ENCODE data around the gene ATXN3L. TPM values are rescaled to one million over a fixed set of nuclear protein-coding genes. Genes with fewer than 3 reads are reported as not detected.
"Not testable (repeated sequence)": the region's sequence is repeated elsewhere in the genome, so short reads cannot be mapped to it uniquely, and the experiment has no call there.

Gene ATXN3L
- total RNA-seq, 2 donors from 2014 or later = not detected

DNA sequence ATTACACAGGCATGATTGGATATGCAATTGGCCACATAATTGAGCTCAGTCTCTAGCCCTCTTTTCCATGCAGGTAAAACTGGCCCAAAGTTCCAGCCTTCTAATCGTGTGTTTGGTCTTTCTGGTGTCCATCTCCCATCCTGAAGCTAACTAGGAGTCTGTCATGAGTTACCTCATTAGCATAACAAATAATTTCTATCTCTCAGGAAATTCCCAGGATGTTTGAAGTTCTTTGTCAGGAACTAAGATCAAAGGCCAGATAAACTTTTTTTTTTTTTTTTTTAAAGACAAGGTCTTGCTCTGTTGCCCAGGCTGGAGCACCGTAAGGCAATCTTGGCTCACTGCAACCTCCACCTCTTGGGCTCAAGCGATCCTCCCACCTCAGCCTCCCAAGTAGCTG is 15.8 kb downstream of the ATXN3L start:
- DNase-seq = no peak
- no peak overlapping the region for H3K27ac ChIP-seq (ENCODE audit: low read depth, low read length)
- TF ChIP-seq, protein P1, sequence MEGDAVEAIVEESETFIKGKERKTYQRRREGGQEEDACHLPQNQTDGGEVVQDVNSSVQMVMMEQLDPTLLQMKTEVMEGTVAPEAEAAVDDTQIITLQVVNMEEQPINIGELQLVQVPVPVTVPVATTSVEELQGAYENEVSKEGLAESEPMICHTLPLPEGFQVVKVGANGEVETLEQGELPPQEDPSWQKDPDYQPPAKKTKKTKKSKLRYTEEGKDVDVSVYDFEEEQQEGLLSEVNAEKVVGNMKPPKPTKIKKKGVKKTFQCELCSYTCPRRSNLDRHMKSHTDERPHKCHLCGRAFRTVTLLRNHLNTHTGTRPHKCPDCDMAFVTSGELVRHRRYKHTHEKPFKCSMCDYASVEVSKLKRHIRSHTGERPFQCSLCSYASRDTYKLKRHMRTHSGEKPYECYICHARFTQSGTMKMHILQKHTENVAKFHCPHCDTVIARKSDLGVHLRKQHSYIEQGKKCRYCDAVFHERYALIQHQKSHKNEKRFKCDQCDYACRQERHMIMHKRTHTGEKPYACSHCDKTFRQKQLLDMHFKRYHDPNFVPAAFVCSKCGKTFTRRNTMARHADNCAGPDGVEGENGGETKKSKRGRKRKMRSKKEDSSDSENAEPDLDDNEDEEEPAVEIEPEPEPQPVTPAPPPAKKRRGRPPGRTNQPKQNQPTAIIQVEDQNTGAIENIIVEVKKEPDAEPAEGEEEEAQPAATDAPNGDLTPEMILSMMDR (conservative IDR thresholded peaks at IDR 0.05) = no peak
- no peaks in the 10 kb centered on the region for H3K27me3 ChIP-seq (ENCODE audit: control insufficient read depth, insufficient read depth, low read length, poor library complexity, severe bottlenecking)
- H3K36me3 Mint-ChIP-seq (ENCODE audit: low read depth) = no peaks in the 10 kb centered on the region
- no peaks in the 10 kb centered on the region for H3K36me3 ChIP-seq (ENCODE audit: control insufficient read depth, insufficient read depth, low read length)
- 50 to 93% methylated on average over 1 to 3 of the region's 3 CpGs for WGBS, 2 experiments (ENCODE audit: insufficient coverage in 1 of 2, insufficient read length in 1 of 2)
- H3K27ac Mint-ChIP-seq = no peak overlapping the region
- H3K9me3 Mint-ChIP-seq = peaks cover 40% of the 10 kb centered on the region
- H3K4me3 ChIP-seq (ENCODE audit: low read length) = no peak overlapping the region
- no peaks in the 10 kb centered on the region for H3K9me3 ChIP-seq (ENCODE audit: control insufficient read depth, low read length)
- no peak overlapping the region for H3K4me3 Mint-ChIP-seq
- no peaks in the 10 kb centered on the region for H3K27me3 Mint-ChIP-seq (ENCODE audit: insufficient read depth)
- H3K9ac ChIP-seq (ENCODE audit: extremely low read depth, low read length, poor library complexity, severe bottlenecking) = no peak overlapping the region
- no peaks in the 10 kb centered on the region for H3K4me1 ChIP-seq (ENCODE audit: control insufficient read depth, insufficient read depth, low read length)
- peaks cover 11% of the 10 kb centered on the region for H3K4me1 Mint-ChIP-seq

DNA sequence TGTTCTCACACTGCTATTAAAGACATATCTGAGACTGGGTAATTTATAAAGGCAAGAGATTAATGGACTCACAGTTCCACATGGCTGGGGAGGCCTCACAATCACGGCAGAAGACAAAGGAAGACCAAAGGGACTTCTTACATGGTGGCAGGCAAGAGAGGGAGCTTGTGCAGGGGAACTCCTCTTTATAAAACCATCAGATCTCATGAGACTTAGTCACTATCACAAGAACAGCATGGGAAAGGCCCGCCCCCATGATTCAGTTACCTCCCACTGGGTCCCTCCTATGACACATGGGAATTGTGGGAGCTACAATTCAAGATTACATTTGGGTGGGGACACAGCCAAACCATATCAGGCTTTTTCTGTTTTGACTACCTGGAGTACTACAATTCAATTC is 16.6 kb downstream of the ATXN3L start:
- H3K9ac ChIP-seq (ENCODE audit: extremely low read depth, low read length, poor library complexity, severe bottlenecking); DNase-seq; H3K4me1 ChIP-seq (ENCODE audit: control insufficient read depth, insufficient read depth, low read length); H3K9me3 ChIP-seq (ENCODE audit: control insufficient read depth, low read length); H3K36me3 ChIP-seq (ENCODE audit: control insufficient read depth, insufficient read depth, low read length); H3K27ac Mint-ChIP-seq; H3K4me3 Mint-ChIP-seq; H3K36me3 Mint-ChIP-seq (ENCODE audit: low read depth); H3K4me3 ChIP-seq (ENCODE audit: low read length); H3K27me3 Mint-ChIP-seq (ENCODE audit: insufficient read depth); H3K27me3 ChIP-seq (ENCODE audit: control insufficient read depth, insufficient read depth, low read length, poor library complexity, severe bottlenecking); H3K27ac ChIP-seq (ENCODE audit: low read depth, low read length): not testable (repeated sequence)
- Mint-ChIP-seq H3K9me3 (peaks cover 40% of the 10 kb centered on the region), H3K4me1 (peaks cover 11% of the 10 kb centered on the region)
- 89% methylated on average over 2 of the region's 2 CpGs; no CpG with 5 or more reads in 1 of the 2 experiments for WGBS, 2 experiments (ENCODE audit: insufficient coverage in 1 of 2, insufficient read length in 1 of 2)

DNA sequence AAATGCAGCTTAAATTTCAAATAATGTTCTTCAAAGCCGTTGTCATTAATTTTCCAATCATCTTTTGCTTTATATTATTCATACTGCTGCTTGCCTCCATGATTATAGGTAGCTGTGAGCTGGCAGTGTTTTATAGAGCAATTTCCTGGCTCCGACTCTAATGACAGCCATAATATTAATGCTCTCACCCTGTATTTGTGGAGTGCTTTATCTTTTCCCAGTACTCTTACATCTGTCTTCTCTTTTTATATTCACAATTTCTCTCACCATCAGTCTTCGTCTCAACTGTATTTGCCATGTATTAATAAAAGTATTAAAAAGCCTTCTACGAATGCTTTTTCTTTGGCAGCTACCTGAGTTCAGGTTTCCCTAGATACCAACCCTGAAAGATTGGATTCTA is 21.0 kb downstream of the ATXN3L start:
- Histone ChIP-seq H3K27ac (ENCODE audit: low read depth, low read length) (no peak overlapping the region), H3K27me3 (ENCODE audit: control insufficient read depth, insufficient read depth, low read length, poor library complexity, severe bottlenecking) (no peaks in the 10 kb centered on the region), H3K9ac (ENCODE audit: extremely low read depth, low read length, poor library complexity, severe bottlenecking) (no peak overlapping the region), H3K9me3 (ENCODE audit: control insufficient read depth, low read length) (no peaks in the 10 kb centered on the region), H3K4me1 (ENCODE audit: control insufficient read depth, insufficient read depth, low read length) (no peaks in the 10 kb centered on the region), H3K4me3 (ENCODE audit: low read length) (no peak overlapping the region), H3K36me3 (ENCODE audit: control insufficient read depth, insufficient read depth, low read length) (no peaks in the 10 kb centered on the region)
- H3K9me3 Mint-ChIP-seq = peaks cover 33% of the 10 kb centered on the region
- H3K4me1 Mint-ChIP-seq = no peaks in the 10 kb centered on the region
- WGBS, 2 experiments (ENCODE audit: insufficient coverage in 1 of 2, insufficient read length in 1 of 2) = 87% methylated on average over 3 of the region's 4 CpGs; no CpG with 5 or more reads in 1 of the 2 experiments
- no peak overlapping the region for H3K4me3 Mint-ChIP-seq
- H3K36me3 Mint-ChIP-seq (ENCODE audit: low read depth) = no peaks in the 10 kb centered on the region
- H3K27me3 Mint-ChIP-seq (ENCODE audit: insufficient read depth) = no peaks in the 10 kb centered on the region
- H3K27ac Mint-ChIP-seq = no peak overlapping the region
- no peak for DNase-seq
- TF ChIP-seq, protein P1 (conservative IDR thresholded peaks at IDR 0.05) = no peak

DNA sequence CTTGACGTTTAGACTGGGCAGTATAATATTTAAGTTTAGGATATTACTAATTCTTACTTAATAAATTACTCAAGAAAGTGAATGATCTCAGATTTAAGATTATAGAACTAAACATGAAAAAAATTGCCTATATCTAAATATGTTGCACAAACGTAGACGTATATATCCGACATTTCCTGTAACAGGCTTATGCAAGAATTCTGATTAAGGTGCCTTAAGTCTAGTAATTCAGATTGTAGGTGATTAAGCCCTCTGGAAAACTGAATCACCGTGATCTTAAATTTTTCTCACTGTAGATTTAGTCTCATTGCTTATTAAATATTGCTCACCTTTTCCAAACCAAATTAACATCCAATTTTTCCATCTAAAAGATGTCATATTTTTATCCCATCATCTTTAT is 24.0 kb downstream of the ATXN3L start:
- Mint-ChIP-seq H3K27ac (no peak overlapping the region), H3K27me3 (ENCODE audit: insufficient read depth) (no peaks in the 10 kb centered on the region), H3K4me1 (no peaks in the 10 kb centered on the region), H3K4me3 (no peak overlapping the region), H3K9me3 (peaks cover 35% of the 10 kb centered on the region), H3K36me3 (ENCODE audit: low read depth) (no peaks in the 10 kb centered on the region)
- 85 to 100% methylated on average over 1 to 4 of the region's 5 CpGs for WGBS, 2 experiments (ENCODE audit: insufficient coverage in 1 of 2, insufficient read length in 1 of 2)
- H3K27me3 ChIP-seq (ENCODE audit: control insufficient read depth, insufficient read depth, low read length, poor library complexity, severe bottlenecking) = no peaks in the 10 kb centered on the region
- H3K9ac ChIP-seq (ENCODE audit: extremely low read depth, low read length, poor library complexity, severe bottlenecking) = no peak overlapping the region
- H3K27ac ChIP-seq (ENCODE audit: low read depth, low read length) = no peak overlapping the region
- no peak for DNase-seq
- H3K9me3 ChIP-seq (ENCODE audit: control insufficient read depth, low read length) = no peaks in the 10 kb centered on the region
- H3K4me3 ChIP-seq (ENCODE audit: low read length) = no peak overlapping the region
- TF ChIP-seq, protein P1 (conservative IDR thresholded peaks at IDR 0.05) = no peak
- no peaks in the 10 kb centered on the region for H3K4me1 ChIP-seq (ENCODE audit: control insufficient read depth, insufficient read depth, low read length)
- H3K36me3 ChIP-seq (ENCODE audit: control insufficient read depth, insufficient read depth, low read length) = no peaks in the 10 kb centered on the region
